Activated B cell treated with CpG ODN at 0.5 μM for 24 hours (primary cell): ENCODE results near the gene SNX20. TPM values are rescaled to one million over a fixed set of nuclear protein-coding genes. Genes with fewer than 3 reads are reported as not detected.

Experiments used
- ATAC-seq: fragments of 200-7000 bp; cut with Tn5 transposase; one replicate; pipeline ENCODE4 v1.10.0; 2021; ENCODE audit warnings: low read depth, mild to moderate bottlenecking, moderate library complexity
- CTCF ChIA-PET: fragments of 350-600 bp; sonication (Branson Sonifier 250); formaldehyde crosslinking; loops from one replicate; lab custom pipeline; 2021; ENCODE audit warnings: antibody characterized with exemption; lab: Charles Lee
- POLR2A ChIA-PET: fragments of 350-600 bp; sonication (Branson Sonifier 250); formaldehyde crosslinking; loops from one replicate; lab custom pipeline; 2021; ENCODE audit warnings: antibody characterized with exemption; lab: Charles Lee
- DNase-seq: peaks from one replicate; pipeline ENCODE4 v3.0.0; 2022
- H3K27ac Mint-ChIP-seq: one replicate; pipeline ENCODE4 v1.8.0; 2020; ENCODE audit warnings: mixed read lengths
- H3K27me3 Mint-ChIP-seq: one replicate; pipeline ENCODE4 v1.8.0; 2021; ENCODE audit warnings: mixed read lengths
- H3K36me3 Mint-ChIP-seq: one replicate; pipeline ENCODE4 v1.8.0; 2021; ENCODE audit warnings: low read depth, mixed read lengths
- H3K4me1 Mint-ChIP-seq: one replicate; pipeline ENCODE4 v1.8.0; 2021; ENCODE audit warnings: mixed read lengths
- H3K4me3 Mint-ChIP-seq: one replicate; pipeline ENCODE4 v1.8.0; 2020; ENCODE audit warnings: mild to moderate bottlenecking, mixed read lengths
- H3K9me3 Mint-ChIP-seq: one replicate; pipeline ENCODE4 v1.8.0; 2020; ENCODE audit warnings: mixed read lengths
- intact Hi-C: fragments of 100-400 bp; cut with micrococcal nuclease; formaldehyde crosslinking; loops from one replicate; pipeline ENCODE4 v1.15.1; 2024
- total RNA-seq: library from RNA; stranded (reverse); gene quantifications from 2 replicates; pipeline ENCODE4 v1.2.3, GENCODE V29; 2022
- TF ChIP-seq, protein P1 (sequence below): fragments of 200-600 bp; IDR thresholded peaks from one replicate; pipeline ENCODE4 v1.8.0; 2022; ENCODE audit warnings: antibody characterized with exemption, mild to moderate bottlenecking

Gene SNX20
- total RNA-seq, 1 donor from 2014 or later, result 33.1 TPM

GRCh38 chr16:50695017-50696000 lies 14.2 kb upstream of the SNX20 start:
- DNase-seq, result no peak
- H3K27ac Mint-ChIP-seq, result no peak overlapping the region
- POLR2A ChIA-PET, result interaction anchor here (1.4 to 2.0 kb wide), 3 partner anchors 10 to 14 kb away, joined by 3 to 9 read pairs (median 3); no protein-coding TSS in a partner anchor
- intact Hi-C loops, result no loop called here
- H3K9me3 Mint-ChIP-seq, result no peaks in the 10 kb centered on the region
- H3K36me3 Mint-ChIP-seq, result no peaks in the 10 kb centered on the region
- peaks cover 4% of the 10 kb centered on the region for H3K27me3 Mint-ChIP-seq
- CTCF ChIA-PET, result interaction anchor here (1.1 kb wide), 1 partner anchor 30 kb away, joined by 4 read pairs; no protein-coding TSS in a partner anchor
- H3K4me1 Mint-ChIP-seq, result peaks cover 75% of the 10 kb centered on the region
- no peak for ATAC-seq
- H3K4me3 Mint-ChIP-seq, result no peak overlapping the region
- TF ChIP-seq, protein P1, sequence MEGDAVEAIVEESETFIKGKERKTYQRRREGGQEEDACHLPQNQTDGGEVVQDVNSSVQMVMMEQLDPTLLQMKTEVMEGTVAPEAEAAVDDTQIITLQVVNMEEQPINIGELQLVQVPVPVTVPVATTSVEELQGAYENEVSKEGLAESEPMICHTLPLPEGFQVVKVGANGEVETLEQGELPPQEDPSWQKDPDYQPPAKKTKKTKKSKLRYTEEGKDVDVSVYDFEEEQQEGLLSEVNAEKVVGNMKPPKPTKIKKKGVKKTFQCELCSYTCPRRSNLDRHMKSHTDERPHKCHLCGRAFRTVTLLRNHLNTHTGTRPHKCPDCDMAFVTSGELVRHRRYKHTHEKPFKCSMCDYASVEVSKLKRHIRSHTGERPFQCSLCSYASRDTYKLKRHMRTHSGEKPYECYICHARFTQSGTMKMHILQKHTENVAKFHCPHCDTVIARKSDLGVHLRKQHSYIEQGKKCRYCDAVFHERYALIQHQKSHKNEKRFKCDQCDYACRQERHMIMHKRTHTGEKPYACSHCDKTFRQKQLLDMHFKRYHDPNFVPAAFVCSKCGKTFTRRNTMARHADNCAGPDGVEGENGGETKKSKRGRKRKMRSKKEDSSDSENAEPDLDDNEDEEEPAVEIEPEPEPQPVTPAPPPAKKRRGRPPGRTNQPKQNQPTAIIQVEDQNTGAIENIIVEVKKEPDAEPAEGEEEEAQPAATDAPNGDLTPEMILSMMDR, result no peak

- H3K36me3 Mint-ChIP-seq, result no peaks in the 10 kb centered on the region
- H3K9me3 Mint-ChIP-seq, result no peaks in the 10 kb centered on the region
- intact Hi-C loops, result loop anchor here (1.0 kb wide), 1 partner anchor 13 kb away; the partner anchor contains the start of gene SNX20
- H3K27ac Mint-ChIP-seq, result no peak overlapping the region
- TF ChIP-seq, protein P1, result no peak
- H3K4me1 Mint-ChIP-seq, result peaks cover 64% of the 10 kb centered on the region
- POLR2A ChIA-PET, result interaction anchor here (0.9 to 2.0 kb wide), 3 partner anchors 9 to 13 kb away, joined by 3 to 9 read pairs (median 3); partner anchors contain the start of gene SNX20
- H3K4me3 Mint-ChIP-seq, result peak overlapping the region; percentile 78
- H3K27me3 Mint-ChIP-seq, result peaks cover 4% of the 10 kb centered on the region
- ATAC-seq (no peak), DNase-seq (no peak)
- CTCF ChIA-PET, result interaction anchor here (1.1 kb wide), 1 partner anchor 29 kb away, joined by 4 read pairs; no protein-coding TSS in a partner anchor
Measured at GRCh38 chr16:50694206-50694605, 13.1 kb upstream of the SNX20 start.

GRCh38 chr16:50692999-50693781 lies 12.1 kb upstream of the SNX20 start, which contains the start of gene NOD2:
TSS of gene NOD2 (plus strand) at chr16:50693606. CDS start at chr16:50699496, 5,890 bp downstream.
- CTCF ChIA-PET, result no interaction called here
- Mint-ChIP-seq H3K9me3 (no peaks in the 10 kb centered on the region), H3K27ac (no peak within 1 kb of the TSS), H3K36me3 (no peaks in the 10 kb centered on the region), H3K4me3 (peak within 1 kb of the TSS; percentile 78), H3K27me3 (peaks cover 4% of the 10 kb centered on the region), H3K4me1 (peaks cover 55% of the 10 kb centered on the region)
- DNase-seq, result no peak
- POLR2A ChIA-PET, result interaction anchor here (0.9 to 2.0 kb wide), 2 partner anchors 10 to 12 kb away, joined by 3 to 9 read pairs; partner anchors contain the start of gene SNX20
- intact Hi-C loops, result no loop called here
- peak; percentile 47 for ATAC-seq
- TF ChIP-seq, protein P1, result no peak

DNA sequence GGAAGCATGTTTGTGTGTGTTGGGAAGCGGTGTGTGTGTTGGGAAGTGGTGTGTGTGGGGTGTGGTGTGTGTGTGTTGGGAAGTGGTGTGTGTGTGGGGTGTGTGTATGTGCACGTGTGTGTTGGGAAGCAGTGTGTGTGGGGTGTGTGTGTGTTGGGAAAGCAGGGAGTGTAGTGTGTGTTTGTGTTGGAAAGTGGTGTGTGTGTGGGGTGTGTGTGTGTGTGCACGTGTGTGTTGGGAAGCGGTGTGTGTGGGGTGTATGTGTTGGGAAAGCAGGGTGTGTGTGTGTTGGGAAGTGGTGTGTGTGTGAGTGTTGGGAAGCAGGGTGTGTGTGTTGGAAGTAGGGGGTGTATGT lies 11.5 kb upstream of the SNX20 start:
- ChIA-PET POLR2A (no interaction called here), CTCF (no interaction called here)
- no peaks in the 10 kb centered on the region for H3K9me3 Mint-ChIP-seq
- ATAC-seq, result no peak
- peak overlapping the region; percentile 75 for H3K4me3 Mint-ChIP-seq
- H3K36me3 Mint-ChIP-seq, result no peaks in the 10 kb centered on the region
- intact Hi-C loops, result no loop called here
- TF ChIP-seq, protein P1, result no peak
- H3K27ac Mint-ChIP-seq, result no peak overlapping the region
- peaks cover 4% of the 10 kb centered on the region for H3K27me3 Mint-ChIP-seq
- no peak for DNase-seq
- peaks cover 49% of the 10 kb centered on the region for H3K4me1 Mint-ChIP-seq
